ENCODE measurements around the gene ARVCF.
A peak's percentile ranks its signal among the peaks of the same experiment; 100 is the strongest.

GRCh38 chr22:20021196-20022181 lies 4.9 kb upstream of the ARVCF start:
- TF ChIP-seq CTCF (IDR thresholded peaks at IDR 0.05) (no peak), POLR2A (IDR thresholded peaks at IDR 0.05) (peak in 1 of 2 donors; percentile 31), EP300 (IDR thresholded peaks at IDR 0.05) (peak in 1 of 2 donors; percentile 81)
